GM23338 (cell line): ENCODE measurements around the gene ZNF532. TPM values are rescaled to one million over a fixed set of nuclear protein-coding genes. Genes with fewer than 3 reads are reported as not detected.

Experiments used
- EZH2 ChIP-seq: fragments of 200-600 bp; sonication (generic); IDR thresholded peaks from one replicate; pipeline ENCODE4 v1.8.0; 2017; ENCODE audit warnings: antibody characterized with exemption, mild to moderate bottlenecking, low read depth; ENCODE audit not compliant: unreplicated experiment
- JUNB ChIP-seq: IDR thresholded peaks from one replicate; pipeline ENCODE4 v1.6.1; 2016; ENCODE audit warnings: antibody characterized with exemption; ENCODE audit not compliant: unreplicated experiment
- ZNF331 ChIP-seq: fragments of 250-450 bp; sonication (Bioruptor Pico); IDR thresholded peaks from 2 replicates; pipeline ENCODE4 v1.5.0; 2020; ENCODE audit warnings: low read depth, mild to moderate bottlenecking, moderate library complexity
- polyA plus RNA-seq: library from polyadenylated mRNA; unstranded; fragments of >200 nt; fragmentation: Nextera tagmentation; extraction: Ambion mirVana; gene quantifications from 2 replicates; pipeline ENCODE4 v1.2.1, GENCODE V29; 2016
- total RNA-seq: library from RNA; depleted of rRNA; stranded (reverse); fragments of >200 nt; shearing (Covaris generic); gene quantifications from 2 replicates; pipeline ENCODE4 v1.2.3, GENCODE V29; 2014
- TF ChIP-seq, protein P1 (sequence below): IDR thresholded peaks from one replicate; pipeline ENCODE4 v1.6.1; 2018; ENCODE audit warnings: antibody characterized with exemption; ENCODE audit not compliant: unreplicated experiment
- TF ChIP-seq, protein P2 (sequence below): fragments of 250-450 bp; sonication (Bioruptor Pico); IDR thresholded peaks from 2 replicates; pipeline ENCODE4 v1.5.0; 2020; ENCODE audit warnings: mild to moderate bottlenecking, moderate library complexity
- TF ChIP-seq, protein P3 (sequence below): IDR thresholded peaks from 2 replicates; pipeline ENCODE4 v1.6.1; 2016; ENCODE audit warnings: antibody characterized with exemption

The ZNF532 gene
- total and polyA plus RNA-seq, 2 experiments from 2014 or later = 51.5 to 225 TPM

DNA sequence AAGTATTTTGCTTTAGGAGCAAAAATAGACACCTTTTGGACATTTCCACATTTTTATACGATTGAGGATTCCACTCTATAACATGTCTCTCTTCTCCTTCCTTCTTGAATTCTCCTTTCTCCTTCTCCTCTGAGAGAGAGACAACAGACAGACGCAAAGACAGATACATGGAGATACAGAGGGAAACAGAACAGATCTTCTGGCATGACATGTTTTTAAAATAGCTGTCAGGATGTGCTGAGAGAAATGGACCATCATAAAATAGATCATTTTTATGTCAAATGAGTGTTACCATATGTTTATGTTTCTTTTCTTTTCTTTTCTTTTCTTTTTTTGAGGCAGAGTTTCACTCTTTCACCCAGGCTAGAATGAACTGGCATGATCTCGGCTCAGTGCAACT, 44.4 kb upstream of the ZNF532 start (continued):
- TF ChIP-seq, protein P1, sequence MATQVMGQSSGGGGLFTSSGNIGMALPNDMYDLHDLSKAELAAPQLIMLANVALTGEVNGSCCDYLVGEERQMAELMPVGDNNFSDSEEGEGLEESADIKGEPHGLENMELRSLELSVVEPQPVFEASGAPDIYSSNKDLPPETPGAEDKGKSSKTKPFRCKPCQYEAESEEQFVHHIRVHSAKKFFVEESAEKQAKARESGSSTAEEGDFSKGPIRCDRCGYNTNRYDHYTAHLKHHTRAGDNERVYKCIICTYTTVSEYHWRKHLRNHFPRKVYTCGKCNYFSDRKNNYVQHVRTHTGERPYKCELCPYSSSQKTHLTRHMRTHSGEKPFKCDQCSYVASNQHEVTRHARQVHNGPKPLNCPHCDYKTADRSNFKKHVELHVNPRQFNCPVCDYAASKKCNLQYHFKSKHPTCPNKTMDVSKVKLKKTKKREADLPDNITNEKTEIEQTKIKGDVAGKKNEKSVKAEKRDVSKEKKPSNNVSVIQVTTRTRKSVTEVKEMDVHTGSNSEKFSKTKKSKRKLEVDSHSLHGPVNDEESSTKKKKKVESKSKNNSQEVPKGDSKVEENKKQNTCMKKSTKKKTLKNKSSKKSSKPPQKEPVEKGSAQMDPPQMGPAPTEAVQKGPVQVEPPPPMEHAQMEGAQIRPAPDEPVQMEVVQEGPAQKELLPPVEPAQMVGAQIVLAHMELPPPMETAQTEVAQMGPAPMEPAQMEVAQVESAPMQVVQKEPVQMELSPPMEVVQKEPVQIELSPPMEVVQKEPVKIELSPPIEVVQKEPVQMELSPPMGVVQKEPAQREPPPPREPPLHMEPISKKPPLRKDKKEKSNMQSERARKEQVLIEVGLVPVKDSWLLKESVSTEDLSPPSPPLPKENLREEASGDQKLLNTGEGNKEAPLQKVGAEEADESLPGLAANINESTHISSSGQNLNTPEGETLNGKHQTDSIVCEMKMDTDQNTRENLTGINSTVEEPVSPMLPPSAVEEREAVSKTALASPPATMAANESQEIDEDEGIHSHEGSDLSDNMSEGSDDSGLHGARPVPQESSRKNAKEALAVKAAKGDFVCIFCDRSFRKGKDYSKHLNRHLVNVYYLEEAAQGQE = no peak
- no peak for TF ChIP-seq EZH2
- TF ChIP-seq, protein P2, sequence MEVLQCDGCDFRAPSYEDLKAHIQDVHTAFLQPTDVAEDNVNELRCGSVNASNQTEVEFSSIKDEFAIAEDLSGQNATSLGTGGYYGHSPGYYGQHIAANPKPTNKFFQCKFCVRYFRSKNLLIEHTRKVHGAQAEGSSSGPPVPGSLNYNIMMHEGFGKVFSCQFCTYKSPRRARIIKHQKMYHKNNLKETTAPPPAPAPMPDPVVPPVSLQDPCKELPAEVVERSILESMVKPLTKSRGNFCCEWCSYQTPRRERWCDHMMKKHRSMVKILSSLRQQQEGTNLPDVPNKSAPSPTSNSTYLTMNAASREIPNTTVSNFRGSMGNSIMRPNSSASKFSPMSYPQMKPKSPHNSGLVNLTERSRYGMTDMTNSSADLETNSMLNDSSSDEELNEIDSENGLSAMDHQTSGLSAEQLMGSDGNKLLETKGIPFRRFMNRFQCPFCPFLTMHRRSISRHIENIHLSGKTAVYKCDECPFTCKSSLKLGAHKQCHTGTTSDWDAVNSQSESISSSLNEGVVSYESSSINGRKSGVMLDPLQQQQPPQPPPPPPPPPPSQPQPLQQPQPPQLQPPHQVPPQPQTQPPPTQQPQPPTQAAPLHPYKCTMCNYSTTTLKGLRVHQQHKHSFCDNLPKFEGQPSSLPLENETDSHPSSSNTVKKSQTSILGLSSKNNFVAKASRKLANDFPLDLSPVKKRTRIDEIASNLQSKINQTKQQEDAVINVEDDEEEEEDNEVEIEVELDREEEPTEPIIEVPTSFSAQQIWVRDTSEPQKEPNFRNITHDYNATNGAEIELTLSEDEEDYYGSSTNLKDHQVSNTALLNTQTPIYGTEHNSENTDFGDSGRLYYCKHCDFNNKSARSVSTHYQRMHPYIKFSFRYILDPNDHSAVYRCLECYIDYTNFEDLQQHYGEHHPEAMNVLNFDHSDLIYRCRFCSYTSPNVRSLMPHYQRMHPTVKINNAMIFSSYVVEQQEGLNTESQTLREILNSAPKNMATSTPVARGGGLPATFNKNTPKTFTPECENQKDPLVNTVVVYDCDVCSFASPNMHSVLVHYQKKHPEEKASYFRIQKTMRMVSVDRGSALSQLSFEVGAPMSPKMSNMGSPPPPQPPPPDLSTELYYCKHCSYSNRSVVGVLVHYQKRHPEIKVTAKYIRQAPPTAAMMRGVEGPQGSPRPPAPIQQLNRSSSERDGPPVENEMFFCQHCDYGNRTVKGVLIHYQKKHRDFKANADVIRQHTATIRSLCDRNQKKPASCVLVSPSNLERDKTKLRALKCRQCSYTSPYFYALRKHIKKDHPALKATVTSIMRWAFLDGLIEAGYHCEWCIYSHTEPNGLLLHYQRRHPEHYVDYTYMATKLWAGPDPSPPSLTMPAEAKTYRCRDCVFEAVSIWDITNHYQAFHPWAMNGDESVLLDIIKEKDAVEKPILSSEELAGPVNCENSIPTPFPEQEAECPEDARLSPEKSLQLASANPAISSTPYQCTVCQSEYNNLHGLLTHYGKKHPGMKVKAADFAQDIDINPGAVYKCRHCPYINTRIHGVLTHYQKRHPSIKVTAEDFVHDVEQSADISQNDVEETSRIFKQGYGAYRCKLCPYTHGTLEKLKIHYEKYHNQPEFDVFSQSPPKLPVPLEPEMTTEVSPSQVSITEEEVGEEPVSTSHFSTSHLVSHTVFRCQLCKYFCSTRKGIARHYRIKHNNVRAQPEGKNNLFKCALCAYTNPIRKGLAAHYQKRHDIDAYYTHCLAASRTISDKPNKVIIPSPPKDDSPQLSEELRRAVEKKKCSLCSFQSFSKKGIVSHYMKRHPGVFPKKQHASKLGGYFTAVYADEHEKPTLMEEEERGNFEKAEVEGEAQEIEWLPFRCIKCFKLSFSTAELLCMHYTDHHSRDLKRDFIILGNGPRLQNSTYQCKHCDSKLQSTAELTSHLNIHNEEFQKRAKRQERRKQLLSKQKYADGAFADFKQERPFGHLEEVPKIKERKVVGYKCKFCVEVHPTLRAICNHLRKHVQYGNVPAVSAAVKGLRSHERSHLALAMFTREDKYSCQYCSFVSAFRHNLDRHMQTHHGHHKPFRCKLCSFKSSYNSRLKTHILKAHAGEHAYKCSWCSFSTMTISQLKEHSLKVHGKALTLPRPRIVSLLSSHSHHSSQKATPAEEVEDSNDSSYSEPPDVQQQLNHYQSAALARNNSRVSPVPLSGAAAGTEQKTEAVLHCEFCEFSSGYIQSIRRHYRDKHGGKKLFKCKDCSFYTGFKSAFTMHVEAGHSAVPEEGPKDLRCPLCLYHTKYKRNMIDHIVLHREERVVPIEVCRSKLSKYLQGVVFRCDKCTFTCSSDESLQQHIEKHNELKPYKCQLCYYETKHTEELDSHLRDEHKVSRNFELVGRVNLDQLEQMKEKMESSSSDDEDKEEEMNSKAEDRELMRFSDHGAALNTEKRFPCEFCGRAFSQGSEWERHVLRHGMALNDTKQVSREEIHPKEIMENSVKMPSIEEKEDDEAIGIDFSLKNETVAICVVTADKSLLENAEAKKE (CRISPR knock-in tag) = no peak
- no peak for TF ChIP-seq ZNF331
- no peak for TF ChIP-seq JUNB
- TF ChIP-seq, protein P3, sequence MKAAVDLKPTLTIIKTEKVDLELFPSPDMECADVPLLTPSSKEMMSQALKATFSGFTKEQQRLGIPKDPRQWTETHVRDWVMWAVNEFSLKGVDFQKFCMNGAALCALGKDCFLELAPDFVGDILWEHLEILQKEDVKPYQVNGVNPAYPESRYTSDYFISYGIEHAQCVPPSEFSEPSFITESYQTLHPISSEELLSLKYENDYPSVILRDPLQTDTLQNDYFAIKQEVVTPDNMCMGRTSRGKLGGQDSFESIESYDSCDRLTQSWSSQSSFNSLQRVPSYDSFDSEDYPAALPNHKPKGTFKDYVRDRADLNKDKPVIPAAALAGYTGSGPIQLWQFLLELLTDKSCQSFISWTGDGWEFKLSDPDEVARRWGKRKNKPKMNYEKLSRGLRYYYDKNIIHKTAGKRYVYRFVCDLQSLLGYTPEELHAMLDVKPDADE = no peak
